K562 (cell line): ENCODE measurements around the gene RBL1. TPM values are rescaled to one million over a fixed set of nuclear protein-coding genes. Genes with fewer than 3 reads are reported as not detected.

ENCODE experiments used
- ATAC-seq: fragments of 200-7000 bp; cut with Tn5 transposase; 3 replicates; pipeline ENCODE4 v1.9.1; 2020; ENCODE audit warnings: moderate library complexity
- BruUV-seq: library from RNA; stranded (reverse); fragments of 400-500 nt; replicated peaks from 2 replicates; lab custom pipeline; 2021; lab: Mats Ljungman, UMichigan
- CTCF ChIA-PET: fragments of 300-600 bp; formaldehyde crosslinking; extraction: SDS; loops from one replicate; lab custom pipeline; 2021; ENCODE audit warnings: low intra/inter-chr PET ratio; lab: Yijun Ruan, JAX
- POLR2A ChIA-PET: fragments of 300-600, 350-650 bp; sonication (Branson Sonifier 250); formaldehyde crosslinking; extraction: SDS; loops from one replicate; lab custom pipeline; 2021; ENCODE audit warnings: antibody characterized with exemption, inconsistent platforms; lab: Yijun Ruan, JAX
- DNase-seq, 4 experiments: peaks; one replicate each; pipeline versions ENCODE4 v3.0.0 to v3.0.0-alpha.2; 2011 to 2018; ENCODE audit warnings: low spot score in 3 of 4, mixed read lengths in 3 of 4; ENCODE audit errors: extremely low read depth in 1 of 4
- FAIRE-seq: peaks from 2 replicates; lab custom pipeline; 2011; peaks lifted over from hg19 to GRCh38; lab: Jason Lieb, UNC
- H2AFZ ChIP-seq: 2 replicates; pipeline ENCODE4 v1.6.0; 2011; ENCODE audit warnings: low read depth, low read length, control low read depth, inconsistent platforms
- H3K27ac ChIP-seq: fragments of 200-600 bp; 3 replicates; pipeline ENCODE4 v1.8.0; 2011; ENCODE audit warnings: low read depth, mild to moderate bottlenecking, control low read depth, inconsistent platforms, low read length, moderate library complexity, mixed read lengths; ENCODE audit errors: extremely low read depth
- H3K27me3 ChIP-seq, 2 experiments: fragments of 300-600 bp in 1 of 2; 2 replicates in 1 of 2; 3 replicates in 1 of 2; pipeline versions ENCODE4 v1.6.0 to v1.8.0; 2011; ENCODE audit warnings: inconsistent platforms in 2 of 2, low read length in 2 of 2, mild to moderate bottlenecking in 1 of 2, mixed read lengths in 1 of 2, moderate library complexity in 1 of 2; ENCODE audit not compliant: control insufficient read depth in 2 of 2, insufficient read depth in 2 of 2
- H3K36me3 ChIP-seq: fragments of 300-600 bp; 3 replicates; pipeline ENCODE4 v1.8.0; 2011; ENCODE audit warnings: mild to moderate bottlenecking, low read length, inconsistent platforms; ENCODE audit not compliant: control insufficient read depth, insufficient read depth
- H3K4me1 ChIP-seq, 2 experiments: fragments of 200-600 bp in 1 of 2; replicated peaks in 1 of 2; 2 replicates in 1 of 2; 3 replicates in 1 of 2; pipeline versions ENCODE4 v1.5.1 to v1.8.0; 2011; ENCODE audit warnings: inconsistent platforms in 2 of 2, low read length in 2 of 2, mild to moderate bottlenecking in 1 of 2, mixed read lengths in 1 of 2, moderate library complexity in 1 of 2; ENCODE audit not compliant: control insufficient read depth in 2 of 2, insufficient read depth in 2 of 2
- H3K4me2 ChIP-seq: 2 replicates; pipeline ENCODE4 v1.6.1; 2011; ENCODE audit warnings: low read length, control low read depth, inconsistent platforms, mixed read lengths; ENCODE audit not compliant: insufficient read depth
- H3K4me3 ChIP-seq: fragments of 200-600 bp; sonication (generic), shearing (Covaris generic); 2 replicates; pipeline ENCODE4 v1.5.1; 2016; ENCODE audit warnings: control low read depth, inconsistent platforms
- H3K79me2 ChIP-seq: fragments of 200-600 bp; 3 replicates; pipeline ENCODE4 v1.8.0; 2011; ENCODE audit warnings: low read length, inconsistent platforms; ENCODE audit not compliant: control insufficient read depth, insufficient read depth
- H3K9ac ChIP-seq, 2 experiments: 2 replicates each; pipeline versions ENCODE4 v1.6.0 to v1.6.1; 2011; ENCODE audit warnings: low read depth in 2 of 2, low read length in 2 of 2, control low read depth in 1 of 2, inconsistent platforms in 1 of 2, mild to moderate bottlenecking in 1 of 2, mixed read lengths in 1 of 2; ENCODE audit not compliant: insufficient read depth in 1 of 2
- H3K9me1 ChIP-seq: one replicate; pipeline ENCODE4 v1.6.0; 2011; ENCODE audit warnings: inconsistent platforms, mild to moderate bottlenecking, low read length, moderate library complexity; ENCODE audit not compliant: control insufficient read depth, insufficient read depth
- H3K9me3 ChIP-seq: replicated peaks from 2 replicates; pipeline ENCODE4 v1.5.1; 2011; ENCODE audit warnings: low read depth, low read length, inconsistent platforms; ENCODE audit not compliant: control insufficient read depth, insufficient read depth
- H4K20me1 ChIP-seq: replicated peaks from 2 replicates; pipeline ENCODE4 v1.6.1; 2011; ENCODE audit warnings: low read length, inconsistent platforms, mixed read lengths; ENCODE audit not compliant: control insufficient read depth, insufficient read depth
- BRF1 ChIP-seq: IDR thresholded peaks from 3 replicates; pipeline ENCODE4 v1.6.1; 2011; ENCODE audit warnings: borderline replicate concordance, mild to moderate bottlenecking; ENCODE audit not compliant: insufficient read length; ENCODE audit errors: extremely low read depth
- CEBPG ChIP-seq, 3 experiments: fragments of 200-800 bp in 1 of 3; sonication (Bioruptor generic) in 1 of 3; sonication (generic) in 1 of 3; formaldehyde crosslinking in 1 of 3; IDR thresholded peaks in 2 of 3; conservative IDR thresholded peaks in 1 of 3; 2 replicates each; pipeline versions ENCODE4 v1.6.1 to v1.8.0; 2016 to 2022; ENCODE audit warnings: missing compliant biosample characterization in 2 of 3, missing genetic modification characterization in 2 of 3, mild to moderate bottlenecking in 1 of 3, missing genetic modification reagents in 1 of 3
- SIN3B ChIP-seq: fragments of 450-650 bp; IDR thresholded peaks from 2 replicates; pipeline ENCODE4 v1.6.1; 2017; ENCODE audit warnings: low read depth, mild to moderate bottlenecking, moderate library complexity
- SIX5 ChIP-seq, 2 experiments: IDR thresholded peaks; 2 replicates each; pipeline ENCODE4 v1.6.1; 2011; ENCODE audit warnings: low read length in 2 of 2, borderline replicate concordance in 1 of 2, low read depth in 1 of 2, mild to moderate bottlenecking in 1 of 2, moderate library complexity in 1 of 2; ENCODE audit not compliant: insufficient read depth in 1 of 2
- ZNF124 ChIP-seq: sonication (generic); formaldehyde crosslinking; IDR thresholded peaks from 2 replicates; pipeline ENCODE4 v1.8.1; 2022; ENCODE audit warnings: missing genetic modification reagents
- ZNF143 ChIP-seq: sonication (generic); formaldehyde crosslinking; IDR thresholded peaks from 2 replicates; pipeline ENCODE4 v1.9.0; 2022; ENCODE audit warnings: mild to moderate bottlenecking, missing genetic modification reagents
- ZNF239 ChIP-seq: fragments of 250-450 bp; sonication (Bioruptor Pico); IDR thresholded peaks from 2 replicates; pipeline ENCODE4 v1.4.0; 2020; ENCODE audit warnings: mild to moderate bottlenecking
- WGBS: fragments of 100-300 bp; shearing (Covaris generic); methylation state at CpG from one replicate; pipeline ENCODE4 v1.1.6; 2016; ENCODE audit warnings: low coverage, mixed read lengths; ENCODE audit not compliant: insufficient coverage; ENCODE audit errors: missing lambda C conversion rate; 5-methylcytosine and 5-hydroxymethylcytosine counted together
- in situ Hi-C: fragments of 300-500 bp; cut with MboI; formaldehyde crosslinking; loops from 4 replicates; pipeline ENCODE4 v1.15.0; 2018; ENCODE audit warnings: inconsistent platforms, mixed read lengths
- intact Hi-C: fragments of 100-400 bp; cut with micrococcal nuclease; formaldehyde crosslinking; loops from 2 replicates; pipeline ENCODE4 v1.14.2; 2022
- polyA plus RNA-seq, 8 experiments: library from polyadenylated mRNA; depleted of rRNA in 4 of 8; stranded (reverse) in 5 of 8; unstranded in 3 of 8; fragments of >200 nt; fragmentation: Nextera tagmentation in 2 of 8; fragmentation: Illumina TruSeq in 1 of 8; extraction: Ambion mirVana in 2 of 8; extraction: Trizol in 1 of 8; gene quantifications; 2 replicates each; pipeline versions ENCODE4 v1.2.1 to v1.2.3, GENCODE V29; 2011 to 2014; ENCODE audit warnings: inconsistent platforms in 1 of 8, missing spikeins in 1 of 8
- total RNA-seq, 7 experiments: library from RNA; depleted of rRNA in 6 of 7; stranded (reverse); fragments of >200 nt in 6 of 7; fragmentation: Illumina TruSeq in 2 of 7; extraction: Trizol in 2 of 7; gene quantifications; 2 replicates each; pipeline versions ENCODE4 v1.2.1 to v1.2.3, GENCODE V29; 2011 to 2021; ENCODE audit warnings: low replicate concordance in 1 of 7

Gene RBL1
- total and polyA plus RNA-seq, 9 of the 15 experiments (the other 6 are each of a cell fraction or from before 2014, with no cell fraction given), result 4.0 to 25.9 (median 15.6) TPM

DNA sequence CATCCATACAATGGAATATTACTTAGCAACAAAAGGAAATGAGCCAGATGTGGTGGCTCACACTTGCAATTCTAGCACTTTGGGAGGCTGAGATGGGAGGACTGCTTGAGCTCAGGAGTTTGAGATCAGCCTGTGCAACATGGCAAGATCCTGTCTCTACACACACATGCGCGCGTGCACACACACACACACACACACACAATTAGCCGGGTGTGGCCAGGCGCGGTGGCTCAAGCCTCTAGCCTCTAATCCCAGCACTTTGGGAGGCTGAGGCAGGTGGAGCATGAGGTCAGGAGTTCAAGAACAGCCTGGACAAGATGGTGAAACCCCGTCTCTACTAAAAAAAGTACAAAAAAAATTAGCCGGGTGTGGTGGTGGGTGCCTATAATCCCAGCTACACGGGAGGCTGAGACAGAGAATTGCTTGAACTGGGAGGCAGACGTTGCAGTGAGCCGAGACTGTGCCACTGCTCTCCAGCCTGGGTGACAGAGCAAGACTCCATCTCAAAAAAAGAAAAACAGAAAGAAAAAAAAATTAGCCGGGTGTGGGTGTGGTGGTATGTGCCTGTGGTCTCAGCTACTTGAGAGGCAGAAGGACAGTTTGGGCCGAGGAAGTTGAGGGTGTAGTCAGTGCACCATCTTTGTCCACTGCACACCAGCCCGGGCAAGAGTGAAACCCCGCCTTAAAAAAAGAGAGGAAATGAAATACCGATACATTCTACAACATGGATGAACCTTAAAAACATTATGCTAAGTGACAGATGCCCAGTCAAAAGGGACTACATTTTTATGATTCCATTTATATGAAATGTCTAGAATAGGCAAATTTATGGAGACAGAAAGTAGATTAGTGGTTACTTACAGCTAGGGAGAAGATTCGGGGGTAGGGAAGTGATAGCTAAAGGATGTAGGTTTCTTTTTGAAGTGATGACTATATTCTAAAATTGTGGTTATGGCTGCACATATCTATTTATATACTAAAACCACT lies 52.5 kb downstream of the RBL1 start:
- in situ Hi-C loops, result no loop called here
- ChIA-PET CTCF (no interaction called here), POLR2A (no interaction called here)
- Histone ChIP-seq H4K20me1 (no peaks in the 10 kb centered on the region), H3K27ac (no peak overlapping the region), H3K27me3 (no peaks in the 10 kb centered on the region), H3K9me1 (no peaks in the 10 kb centered on the region), H3K4me1 (no peaks in the 10 kb centered on the region), H3K36me3 (peaks cover 88% of the 10 kb centered on the region), H3K9me3 (peaks cover 2% of the 10 kb centered on the region; the same call in 1 of the 2 replicates), H3K4me2 (no peak overlapping the region), H3K79me2 (no peaks in the 10 kb centered on the region), H3K4me3 (no peak overlapping the region), H2AFZ (no peak overlapping the region), H3K9ac (no peak overlapping the region)
- no peak for TF ChIP-seq SIN3B
- TF ChIP-seq CEBPG (CRISPR knock-in tag; IDR thresholded peaks at IDR 0.05), result no peak
- no peak for TF ChIP-seq CEBPG (tag; conservative IDR thresholded peaks at IDR 0.05 in 1 of 2, IDR thresholded peaks at IDR 0.05 in 1 of 2)
- TF ChIP-seq ZNF143 (CRISPR knock-in tag), result no peak
- TF ChIP-seq ZNF124 (CRISPR knock-in tag), result no peak
- TF ChIP-seq ZNF239 (CRISPR knock-in tag), result no peak
- TF ChIP-seq BRF1, result no peak
- no peak for TF ChIP-seq SIX5 (IDR thresholded peaks at IDR 0.05; ENCODE audit: borderline replicate concordance in 1 of 2, insufficient read depth in 1 of 2, low read depth in 1 of 2, low read length in 2 of 2)
- no TSS peak for BruUV-seq
- intact Hi-C loops, result no loop called here
- DNase-seq (no peak), ATAC-seq (no peak), FAIRE-seq (no peak)
- WGBS, result 95% methylated on average over 16 of the region's 17 CpGs
